HepG2 (cell line): ENCODE results near the gene KRTAP12-3. TPM values are rescaled to one million over a fixed set of nuclear protein-coding genes. Genes with fewer than 3 reads are reported as not detected.

Experiments
- ATAC-seq: fragments of 200-7000 bp; cut with Tn5 transposase; 3 replicates; pipeline ENCODE4 v1.9.1; 2020; ENCODE audit warnings: mild to moderate bottlenecking, moderate library complexity
- BruUV-seq: library from RNA; stranded (reverse); fragments of 400-500 nt; replicated peaks from 2 replicates; lab custom pipeline; 2021; lab: Mats Ljungman, UMichigan
- CTCF ChIA-PET: fragments of 300-600 bp; formaldehyde crosslinking; extraction: SDS; loops from one replicate; lab custom pipeline; 2021; ENCODE audit warnings: low total read pairs, inconsistent platforms, low intra/inter-chr PET ratio; lab: Yijun Ruan, JAX
- POLR2A ChIA-PET: fragments of 350-600 bp; sonication (Branson Sonifier 250); formaldehyde crosslinking; loops from one replicate; lab custom pipeline; 2020; ENCODE audit warnings: antibody characterized with exemption, inconsistent platforms; lab: Yijun Ruan, JAX
- DNase-seq: peaks from one replicate; pipeline ENCODE4 v3.0.0-alpha.2; 2015; ENCODE audit warnings: low spot score
- FAIRE-seq: peaks from 3 replicates; lab custom pipeline; 2011; peaks lifted over from hg19 to GRCh38; lab: Jason Lieb, UNC
- H2AFZ ChIP-seq: one replicate; pipeline ENCODE4 v1.6.1; 2011; ENCODE audit warnings: low read length, inconsistent platforms
- H3K27ac ChIP-seq: fragments of 300-600 bp; 3 replicates; pipeline ENCODE4 v1.8.0; 2011; ENCODE audit warnings: mixed run types, mild to moderate bottlenecking, mixed read lengths, low read length, inconsistent platforms; ENCODE audit not compliant: insufficient read depth; ENCODE audit errors: extremely low read length
- H3K27me3 ChIP-seq, 2 experiments: fragments of 200-600 bp in 1 of 2; 2 replicates in 1 of 2; 3 replicates in 1 of 2; pipeline versions ENCODE4 v1.6.0 to v1.8.0; 2011; ENCODE audit warnings: low read length in 2 of 2, mild to moderate bottlenecking in 2 of 2, moderate library complexity in 2 of 2, inconsistent platforms in 1 of 2; ENCODE audit not compliant: insufficient read depth in 2 of 2, control insufficient read depth in 1 of 2
- H3K36me3 ChIP-seq, 2 experiments: fragments of 200-600 bp in 1 of 2; replicated peaks in 1 of 2; 2 replicates in 1 of 2; 3 replicates in 1 of 2; pipeline versions ENCODE4 v1.5.1 to v1.8.0; 2011; ENCODE audit warnings: low read length in 2 of 2, inconsistent platforms in 1 of 2; ENCODE audit not compliant: insufficient read depth in 2 of 2, control insufficient read depth in 1 of 2
- H3K4me1 ChIP-seq: 2 replicates; pipeline ENCODE4 v1.5.1; 2012; ENCODE audit warnings: low read length, inconsistent platforms; ENCODE audit not compliant: insufficient read depth
- H3K4me2 ChIP-seq: 2 replicates; pipeline ENCODE4 v1.6.0; 2011; ENCODE audit warnings: low read depth, low read length, inconsistent platforms
- H3K4me3 ChIP-seq, 3 experiments: fragments of 200-600 bp in 1 of 3; sonication (generic), shearing (Covaris generic) in 1 of 3; replicated peaks in 1 of 3; 2 replicates each; pipeline ENCODE4 v1.5.1; 2011 to 2016; ENCODE audit warnings: low read length in 3 of 3, inconsistent platforms in 2 of 3, low read depth in 2 of 3, mild to moderate bottlenecking in 2 of 3, control low read depth in 1 of 3, mixed read lengths in 1 of 3; ENCODE audit not compliant: insufficient read depth in 1 of 3
- H3K79me2 ChIP-seq: one replicate; pipeline ENCODE4 v1.6.1; 2011; ENCODE audit warnings: low read length, inconsistent platforms; ENCODE audit not compliant: insufficient read depth
- H3K9ac ChIP-seq: 2 replicates; pipeline ENCODE4 v1.6.0; 2011; ENCODE audit warnings: mild to moderate bottlenecking, low read depth, low read length, inconsistent platforms; ENCODE audit not compliant: insufficient read depth
- H3K9me3 ChIP-seq: 2 replicates; pipeline ENCODE4 v1.5.1; 2012; ENCODE audit warnings: mild to moderate bottlenecking, low read length
- H4K20me1 ChIP-seq: 2 replicates; pipeline ENCODE4 v1.6.0; 2011; ENCODE audit warnings: inconsistent platforms, mild to moderate bottlenecking, low read length, moderate library complexity; ENCODE audit not compliant: insufficient read depth
- ATAD3A ChIP-seq: sonication (generic); formaldehyde crosslinking; IDR thresholded peaks from 2 replicates; pipeline ENCODE4 v1.4.0; 2020; ENCODE audit warnings: missing genetic modification reagents
- CEBPB ChIP-seq: IDR thresholded peaks from 2 replicates; pipeline ENCODE4 v1.6.1; 2011; ENCODE audit warnings: low read depth, low read length, improper control_type of control experiment, borderline replicate concordance
- CHD4 ChIP-seq: fragments of 200-600 bp; sonication (generic); IDR thresholded peaks from 2 replicates; pipeline ENCODE4 v1.7.0; 2017; ENCODE audit warnings: mild to moderate bottlenecking, low read length, borderline replicate concordance
- NFYC ChIP-seq: IDR thresholded peaks from 2 replicates; pipeline ENCODE4 v1.6.1; 2016; ENCODE audit warnings: missing genetic modification reagents, missing compliant biosample characterization
- NKX3-1 ChIP-seq: sonication (generic); formaldehyde crosslinking; IDR thresholded peaks from 2 replicates; pipeline ENCODE4 v1.5.0; 2020; ENCODE audit warnings: missing genetic modification reagents
- NR2C2 ChIP-seq: sonication (generic); formaldehyde crosslinking; IDR thresholded peaks from 2 replicates; pipeline ENCODE4 v1.4.0; 2020; ENCODE audit warnings: missing genetic modification reagents, mild to moderate bottlenecking, moderate library complexity, borderline replicate concordance
- PRMT3 ChIP-seq: sonication (generic); formaldehyde crosslinking; IDR thresholded peaks from 2 replicates; pipeline ENCODE4 v1.8.1; 2022; ENCODE audit warnings: low read depth, mild to moderate bottlenecking, moderate library complexity, missing genetic modification reagents, borderline replicate concordance
- SRY ChIP-seq: sonication (generic); formaldehyde crosslinking; IDR thresholded peaks from 2 replicates; pipeline ENCODE4 v1.8.0; 2022; ENCODE audit warnings: mild to moderate bottlenecking, missing genetic modification reagents
- ZNF329 ChIP-seq: sonication (generic); formaldehyde crosslinking; IDR thresholded peaks from 2 replicates; pipeline ENCODE4 v1.9.0; 2021; ENCODE audit warnings: low read depth, mild to moderate bottlenecking, missing genetic modification reagents
- ZNF816 ChIP-seq: sonication (generic); formaldehyde crosslinking; IDR thresholded peaks from 2 replicates; pipeline ENCODE4 v1.8.0; 2022; ENCODE audit warnings: missing genetic modification reagents, mild to moderate bottlenecking, borderline replicate concordance
- WGBS: methylation state at CpG from one replicate; pipeline ENCODE4 v1.1.6; 2017; ENCODE audit warnings: low lambda C conversion rate; 5-methylcytosine and 5-hydroxymethylcytosine counted together
- in situ Hi-C: cut with HindIII; loops from 2 replicates; pipeline ENCODE4 v1.10.0; 2017; ENCODE audit warnings: low pct_unique_long_range_greater_than_20kb; ENCODE audit not compliant: extremely low pct_ligation_motif_present
- intact Hi-C: fragments of 100-400 bp; cut with micrococcal nuclease; formaldehyde crosslinking; loops from one replicate; pipeline ENCODE4 v1.10.0; 2022; ENCODE audit not compliant: unreplicated experiment
- polyA plus RNA-seq, 8 experiments: library from polyadenylated mRNA; depleted of rRNA in 3 of 8; stranded (reverse) in 7 of 8; unstranded in 1 of 8; fragments of >200 nt; fragmentation: Illumina TruSeq in 4 of 8; extraction: Trizol in 4 of 8; gene quantifications; 2 replicates each; pipeline versions ENCODE4 v1.2.1 to v1.2.3, GENCODE V29; 2011 to 2016; ENCODE audit warnings: low read depth in 4 of 8, missing spikeins in 1 of 8, mixed read lengths in 1 of 8; ENCODE audit not compliant: insufficient read depth in 1 of 8
- total RNA-seq, 5 experiments: library from RNA; depleted of rRNA; stranded (reverse); fragments of >200 nt; fragmentation: Illumina TruSeq; extraction: Trizol; gene quantifications; 2 replicates each; pipeline ENCODE4 v1.2.3, GENCODE V29; 2016; ENCODE audit warnings: low read depth in 1 of 5

Gene KRTAP12-3
- total and polyA plus RNA-seq, 2 of the 13 experiments (the other 11 are each of a cell fraction or from before 2014, with no cell fraction given) = not detected

DNA sequence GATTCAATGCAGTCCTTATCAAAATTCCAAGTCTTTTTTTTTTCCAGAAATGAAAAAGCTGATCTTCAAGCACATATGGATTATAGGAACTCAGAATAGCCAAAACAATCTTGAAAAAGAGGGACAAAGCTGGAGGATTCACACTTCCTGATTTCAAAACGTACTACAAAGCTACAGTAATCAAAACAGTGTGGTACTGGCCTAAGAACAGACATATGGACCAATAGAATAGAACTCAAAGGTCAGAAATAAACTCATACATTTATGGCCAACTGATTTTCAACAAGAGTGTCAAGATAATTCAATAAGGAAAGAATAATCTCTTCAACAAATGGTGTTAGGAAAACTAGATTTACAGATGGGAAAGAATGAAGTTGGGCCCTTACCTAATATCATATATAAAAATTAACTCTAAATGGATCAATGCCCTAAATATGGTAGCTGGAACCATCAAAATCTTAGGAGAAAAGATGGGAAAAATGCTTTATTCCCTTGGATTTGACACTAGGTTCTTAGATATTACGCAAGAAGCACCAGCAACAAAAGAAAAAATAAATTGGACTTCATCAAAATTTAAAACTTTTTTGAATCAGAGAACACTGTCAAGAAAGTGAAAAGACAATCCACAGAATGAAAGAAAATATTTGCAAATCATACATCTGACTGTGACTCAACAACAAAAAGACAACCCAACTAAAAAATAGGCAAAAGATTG, 35.2 kb downstream of the KRTAP12-3 start:
- intact Hi-C loops = loop anchor here (10.0 kb wide), 1 partner anchor 58 kb away; the partner anchor contains the start of gene KRTAP10-10
- 49% methylated on average over 2 of the region's 2 CpGs for WGBS
- POLR2A ChIA-PET = no interaction called here

GRCh38 chr21:44694776-44695175, 37.0 kb downstream of the KRTAP12-3 start:
- H3K4me2 ChIP-seq = no peak overlapping the region
- no peaks in the 10 kb centered on the region for H3K36me3 ChIP-seq
- ChIA-PET CTCF (no interaction called here), POLR2A (no interaction called here)
- H3K27ac ChIP-seq = no peak overlapping the region
- DNase-seq = no peak
- H3K4me1 ChIP-seq = peaks cover 47% of the 10 kb centered on the region
- BruUV-seq = no TSS peak
- FAIRE-seq = no peak
- no peaks in the 10 kb centered on the region for H3K79me2 ChIP-seq
- no peak for TF ChIP-seq ZNF816 (CRISPR knock-in tag)
- no peak for TF ChIP-seq NFYC (CRISPR knock-in tag)
- TF ChIP-seq NKX3-1 (CRISPR knock-in tag) = no peak
- TF ChIP-seq ATAD3A (CRISPR knock-in tag) = no peak
- TF ChIP-seq PRMT3 (CRISPR knock-in tag) = no peak
- no peak for TF ChIP-seq NR2C2 (CRISPR knock-in tag)
- no peak for TF ChIP-seq ZNF329 (CRISPR knock-in tag)
- 51% methylated on average over 7 of the region's 11 CpGs for WGBS
- no peak overlapping the region for H2AFZ ChIP-seq
- no peak for ATAC-seq
- H4K20me1 ChIP-seq = no peaks in the 10 kb centered on the region
- H3K9ac ChIP-seq = no peak overlapping the region
- H3K4me3 ChIP-seq = no peak overlapping the region
- peaks cover 16% of the 10 kb centered on the region for H3K9me3 ChIP-seq
- H3K27me3 ChIP-seq = peaks cover 0 to 2% of the 10 kb centered on the region in 2 experiments; a peak in 1 of 5 replicates
- in situ Hi-C loops (no loop called here), intact Hi-C loops (loop anchor here (10.0 kb wide), 1 partner anchor 60 kb away; the partner anchor contains the start of gene KRTAP10-10)

More for the DNA sequence above, 35.2 kb downstream of the KRTAP12-3 start:
- no peak overlapping the region for H3K9ac ChIP-seq
- no peak for DNase-seq
- H3K4me2 ChIP-seq = no peak overlapping the region
- H3K4me3 ChIP-seq = no peak overlapping the region
- H3K79me2 ChIP-seq = no peaks in the 10 kb centered on the region
- H3K4me1 ChIP-seq = peaks cover 30% of the 10 kb centered on the region
- no peak overlapping the region for H3K27ac ChIP-seq
- TF ChIP-seq SRY (CRISPR knock-in tag) = no peak
- peak; percentile 70 for TF ChIP-seq CEBPB
- TF ChIP-seq CHD4 = 0 out of 2 replicates have a peak, but pooled peaks have one; percentile 36
- TF ChIP-seq, all 625 proteins: peak for 2
- in situ Hi-C loops = no loop called here
- CTCF ChIA-PET = no interaction called here
- Histone ChIP-seq H2AFZ (no peak overlapping the region), H4K20me1 (no peaks in the 10 kb centered on the region), H3K36me3 (no peaks in the 10 kb centered on the region), H3K9me3 (peaks cover 16% of the 10 kb centered on the region), H3K27me3 (peaks cover 0 to 3% of the 10 kb centered on the region in 2 experiments; a peak in 1 of 5 replicates)
- ATAC-seq (no peak), FAIRE-seq (no peak)
- no TSS peak for BruUV-seq
